Measurements from ENCODE around the gene GIMAP6.
"Not testable (repeated sequence)": the region's sequence is repeated elsewhere in the genome, so short reads cannot be mapped to it uniquely, and the experiment has no call there.

The GIMAP6 gene

GRCh38 chr7:150631866-150632864 is at the start of gene GIMAP6:
GIMAP6 (minus strand) TSS chr7:150632385; CDS start chr7:150630142, 2,243 bp downstream.
- Histone ChIP-seq H3K9me3 (ENCODE audit: control insufficient read depth, low read length) (no peaks in the 10 kb centered on the region), H3K27me3 (ENCODE audit: control insufficient read depth, insufficient read depth, low read length) (no peaks in the 10 kb centered on the region), H3K4me1 (ENCODE audit: control insufficient read depth, insufficient read depth, low read length) (no peaks in the 10 kb centered on the region), H3K4me3 (ENCODE audit: low read length) (no peak within 1 kb of the TSS), H3K36me3 (ENCODE audit: control insufficient read depth, insufficient read depth, low read length) (no peaks in the 10 kb centered on the region), H3K9ac (ENCODE audit: low read length) (no peak within 1 kb of the TSS)

DNA sequence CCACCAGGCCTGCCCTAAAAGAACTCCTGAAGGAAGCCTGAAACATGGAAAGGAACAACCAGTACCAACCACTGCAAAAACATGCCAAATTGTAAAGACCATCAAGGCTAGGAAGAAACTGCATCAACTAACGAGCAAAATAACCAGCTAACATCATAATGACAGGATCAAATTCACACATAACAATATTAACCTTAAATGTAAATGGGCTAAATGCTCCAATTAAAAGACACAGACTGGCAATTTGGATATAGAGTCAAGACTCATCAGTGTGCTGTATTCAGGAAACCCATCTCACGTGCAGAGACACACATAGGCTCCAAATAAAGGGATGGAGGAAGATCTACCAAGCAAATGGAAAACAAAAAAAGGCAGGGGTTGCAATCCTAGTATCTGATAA is 48.2 kb upstream of the GIMAP6 start:
- not testable (repeated sequence) for H3K4me3 ChIP-seq (ENCODE audit: low read length); H3K27me3 ChIP-seq (ENCODE audit: control insufficient read depth, insufficient read depth, low read length); H3K4me1 ChIP-seq (ENCODE audit: control insufficient read depth, insufficient read depth, low read length); H3K9ac ChIP-seq (ENCODE audit: low read length); H3K9me3 ChIP-seq (ENCODE audit: control insufficient read depth, low read length); H3K36me3 ChIP-seq (ENCODE audit: control insufficient read depth, insufficient read depth, low read length)

- not testable (repeated sequence) for H3K9me3 ChIP-seq (ENCODE audit: control insufficient read depth, low read length); H3K9ac ChIP-seq (ENCODE audit: low read length); H3K4me3 ChIP-seq (ENCODE audit: low read length); H3K27me3 ChIP-seq (ENCODE audit: control insufficient read depth, insufficient read depth, low read length); H3K36me3 ChIP-seq (ENCODE audit: control insufficient read depth, insufficient read depth, low read length); H3K4me1 ChIP-seq (ENCODE audit: control insufficient read depth, insufficient read depth, low read length)
Observed at GRCh38 chr7:150678601-150679000, 46.4 kb upstream of the GIMAP6 start.

DNA sequence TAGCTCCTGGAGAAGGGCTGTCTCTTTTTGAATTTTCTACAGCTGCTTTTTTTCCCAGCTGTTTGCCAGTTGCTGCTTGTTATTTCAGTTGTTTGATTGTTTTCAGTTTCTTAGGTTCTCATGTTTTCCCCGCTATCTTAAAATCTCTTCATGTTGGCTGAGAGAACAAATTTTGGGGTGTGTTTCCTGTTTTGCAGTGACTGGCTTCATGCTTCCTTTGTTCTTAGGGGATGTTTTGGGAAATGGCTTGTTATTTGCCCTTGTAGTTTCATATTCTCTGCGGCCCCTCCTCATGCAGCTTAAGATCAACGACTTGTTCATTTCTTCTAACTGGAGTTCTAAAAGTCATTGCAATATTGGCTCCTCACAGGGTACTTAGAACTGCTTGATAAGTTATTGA is 44.7 kb upstream of the GIMAP6 start:
- H3K9me3 ChIP-seq (ENCODE audit: control insufficient read depth, low read length); H3K4me3 ChIP-seq (ENCODE audit: low read length); H3K27me3 ChIP-seq (ENCODE audit: control insufficient read depth, insufficient read depth, low read length); H3K9ac ChIP-seq (ENCODE audit: low read length); H3K36me3 ChIP-seq (ENCODE audit: control insufficient read depth, insufficient read depth, low read length); H3K4me1 ChIP-seq (ENCODE audit: control insufficient read depth, insufficient read depth, low read length): not testable (repeated sequence)

- H3K4me3 ChIP-seq (ENCODE audit: low read length); H3K9me3 ChIP-seq (ENCODE audit: control insufficient read depth, low read length); H3K36me3 ChIP-seq (ENCODE audit: control insufficient read depth, insufficient read depth, low read length); H3K27me3 ChIP-seq (ENCODE audit: control insufficient read depth, insufficient read depth, low read length); H3K4me1 ChIP-seq (ENCODE audit: control insufficient read depth, insufficient read depth, low read length); H3K9ac ChIP-seq (ENCODE audit: low read length): not testable (repeated sequence)
Observed at GRCh38 chr7:150676276-150676675, 44.1 kb upstream of the GIMAP6 start.

DNA sequence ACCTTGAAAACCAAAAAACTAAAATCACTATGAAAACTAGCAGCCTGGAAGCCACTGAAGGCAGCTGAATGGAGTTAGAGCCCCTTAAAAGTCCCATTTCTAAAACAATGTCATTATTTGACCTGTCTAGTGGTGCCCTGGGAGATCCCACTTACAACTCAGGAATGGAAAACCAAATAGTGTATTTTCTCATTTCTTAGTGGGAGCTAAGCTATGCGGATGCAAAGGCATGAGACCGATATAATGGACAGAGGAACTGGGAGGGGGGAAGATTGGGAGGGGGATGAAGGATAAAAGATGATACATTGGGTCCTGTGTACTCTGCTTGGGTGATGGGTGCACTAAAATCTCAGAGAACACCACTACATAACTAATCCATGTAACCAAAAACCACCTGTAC is 43.5 kb upstream of the GIMAP6 start:
- H3K9ac ChIP-seq (ENCODE audit: low read length): no peak overlapping the region
- no peaks in the 10 kb centered on the region for H3K4me1 ChIP-seq (ENCODE audit: control insufficient read depth, insufficient read depth, low read length)
- no peak overlapping the region for H3K4me3 ChIP-seq (ENCODE audit: low read length)
- no peaks in the 10 kb centered on the region for H3K9me3 ChIP-seq (ENCODE audit: control insufficient read depth, low read length)
- no peaks in the 10 kb centered on the region for H3K36me3 ChIP-seq (ENCODE audit: control insufficient read depth, insufficient read depth, low read length)
- H3K27me3 ChIP-seq (ENCODE audit: control insufficient read depth, insufficient read depth, low read length): no peaks in the 10 kb centered on the region

DNA sequence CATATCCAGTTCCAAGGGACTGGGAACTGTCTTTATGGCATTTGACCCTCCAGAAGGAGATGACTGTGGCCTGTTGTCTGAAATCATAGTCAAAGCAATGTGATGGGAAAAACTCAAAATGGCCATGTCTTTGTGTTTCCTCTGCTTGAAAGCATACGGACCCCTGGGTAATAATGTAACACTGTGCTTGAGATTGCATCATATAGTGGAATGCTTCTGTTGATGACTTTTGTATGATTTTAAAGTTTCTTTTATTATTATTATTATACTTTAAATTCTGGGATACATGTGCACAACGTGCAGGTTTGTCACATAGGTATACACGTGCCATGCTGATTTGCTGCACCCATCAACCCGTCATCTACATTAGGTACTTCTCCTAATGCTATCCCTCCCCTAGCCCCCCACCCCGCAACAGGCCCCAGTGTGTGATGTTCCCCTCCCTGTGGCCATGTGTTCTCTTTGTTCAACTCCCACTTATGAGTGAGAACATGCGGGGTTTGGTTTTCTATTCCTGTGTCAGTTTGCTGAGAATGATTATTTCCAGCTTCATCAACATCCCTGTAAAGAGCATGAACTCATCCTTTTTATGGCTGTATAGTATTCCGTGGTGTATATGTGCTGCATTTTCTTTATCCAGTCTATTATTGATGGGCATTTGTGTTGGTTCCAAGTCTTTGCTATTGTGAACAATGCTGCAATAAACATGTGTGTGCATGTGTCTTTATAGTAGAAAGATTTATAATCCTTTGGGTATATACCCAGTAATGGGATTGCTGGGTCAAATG is 39.8 kb upstream of the GIMAP6 start:
- not testable (repeated sequence) for H3K4me1 ChIP-seq (ENCODE audit: control insufficient read depth, insufficient read depth, low read length); H3K9ac ChIP-seq (ENCODE audit: low read length); H3K9me3 ChIP-seq (ENCODE audit: control insufficient read depth, low read length)

GRCh38 chr7:150668977-150669376 is 36.8 kb upstream of the GIMAP6 start:
- Histone ChIP-seq H3K9me3 (ENCODE audit: control insufficient read depth, low read length) (no peaks in the 10 kb centered on the region), H3K4me3 (ENCODE audit: low read length) (no peak overlapping the region), H3K4me1 (ENCODE audit: control insufficient read depth, insufficient read depth, low read length) (no peaks in the 10 kb centered on the region), H3K27me3 (ENCODE audit: control insufficient read depth, insufficient read depth, low read length) (no peaks in the 10 kb centered on the region), H3K9ac (ENCODE audit: low read length) (no peak overlapping the region), H3K36me3 (ENCODE audit: control insufficient read depth, insufficient read depth, low read length) (no peaks in the 10 kb centered on the region)

More for the DNA sequence above, 39.8 kb upstream of the GIMAP6 start:
- not testable (repeated sequence) for H3K4me3 ChIP-seq (ENCODE audit: low read length); H3K27me3 ChIP-seq (ENCODE audit: control insufficient read depth, insufficient read depth, low read length); H3K36me3 ChIP-seq (ENCODE audit: control insufficient read depth, insufficient read depth, low read length)

DNA sequence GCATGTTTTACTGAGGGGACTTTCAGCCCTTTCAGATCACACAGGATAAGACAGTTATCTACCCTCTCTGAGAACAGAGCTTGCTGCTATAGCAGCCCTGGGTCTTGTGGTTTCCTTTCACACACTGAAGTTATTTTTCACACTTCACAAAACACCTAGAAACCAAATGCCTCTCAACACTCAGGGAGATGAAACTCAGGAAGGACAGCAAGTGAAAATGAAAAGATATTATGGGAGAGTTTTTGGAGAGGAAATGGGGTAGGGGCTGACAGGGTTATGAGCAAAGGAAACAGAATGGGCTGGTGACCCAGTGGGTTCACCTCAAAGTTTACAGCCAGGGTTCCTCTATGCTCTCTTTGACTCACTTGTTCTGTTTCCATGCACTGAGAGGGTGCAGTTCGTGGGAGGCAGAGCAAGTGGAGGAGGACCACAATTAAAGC is 36.3 kb upstream of the GIMAP6 start:
- Histone ChIP-seq H3K9me3 (ENCODE audit: control insufficient read depth, low read length) (no peaks in the 10 kb centered on the region), H3K9ac (ENCODE audit: low read length) (no peak overlapping the region), H3K4me3 (ENCODE audit: low read length) (no peak overlapping the region), H3K27me3 (ENCODE audit: control insufficient read depth, insufficient read depth, low read length) (no peaks in the 10 kb centered on the region), H3K36me3 (ENCODE audit: control insufficient read depth, insufficient read depth, low read length) (no peaks in the 10 kb centered on the region), H3K4me1 (ENCODE audit: control insufficient read depth, insufficient read depth, low read length) (no peaks in the 10 kb centered on the region)

- Histone ChIP-seq H3K4me3 (ENCODE audit: low read length) (no peak overlapping the region), H3K36me3 (ENCODE audit: control insufficient read depth, insufficient read depth, low read length) (no peaks in the 10 kb centered on the region), H3K9me3 (ENCODE audit: control insufficient read depth, low read length) (no peaks in the 10 kb centered on the region), H3K4me1 (ENCODE audit: control insufficient read depth, insufficient read depth, low read length) (no peaks in the 10 kb centered on the region), H3K27me3 (ENCODE audit: control insufficient read depth, insufficient read depth, low read length) (no peaks in the 10 kb centered on the region), H3K9ac (ENCODE audit: low read length) (no peak overlapping the region)
Observed at GRCh38 chr7:150666412-150666811, 34.2 kb upstream of the GIMAP6 start.

GRCh38 chr7:150665896-150666295 is 33.7 kb upstream of the GIMAP6 start:
- H3K4me3 ChIP-seq (ENCODE audit: low read length): no peak overlapping the region
- no peaks in the 10 kb centered on the region for H3K27me3 ChIP-seq (ENCODE audit: control insufficient read depth, insufficient read depth, low read length)
- H3K4me1 ChIP-seq (ENCODE audit: control insufficient read depth, insufficient read depth, low read length): no peaks in the 10 kb centered on the region
- H3K9me3 ChIP-seq (ENCODE audit: control insufficient read depth, low read length): no peaks in the 10 kb centered on the region
- no peak overlapping the region for H3K9ac ChIP-seq (ENCODE audit: low read length)
- no peaks in the 10 kb centered on the region for H3K36me3 ChIP-seq (ENCODE audit: control insufficient read depth, insufficient read depth, low read length)

- Histone ChIP-seq H3K36me3 (ENCODE audit: control insufficient read depth, insufficient read depth, low read length) (no peaks in the 10 kb centered on the region), H3K4me3 (ENCODE audit: low read length) (no peak overlapping the region), H3K4me1 (ENCODE audit: control insufficient read depth, insufficient read depth, low read length) (no peaks in the 10 kb centered on the region), H3K9me3 (ENCODE audit: control insufficient read depth, low read length) (no peaks in the 10 kb centered on the region), H3K27me3 (ENCODE audit: control insufficient read depth, insufficient read depth, low read length) (no peaks in the 10 kb centered on the region), H3K9ac (ENCODE audit: low read length) (no peak overlapping the region)
Observed at GRCh38 chr7:150665089-150665748, 33.0 kb upstream of the GIMAP6 start.

Data from mucosa of stomach (tissue), 1 donor.